Activated naive CD4-positive, alpha-beta T cell treated with anti-CD3 and anti-CD28 coated beads, Interleukin-2, amount 50 U/mL, for 16 hours (primary cell): ENCODE results near the gene PPP1R12A.
"Not testable (repeated sequence)": the region's sequence is repeated elsewhere in the genome, so short reads cannot be mapped to it uniquely, and the experiment has no call there.

Experiments used
- DNase-seq: peaks from one replicate; pipeline ENCODE4 v3.0.0-alpha.2; 2020

Gene PPP1R12A

GRCh38 chr12:79886917-79887519, 47.9 kb downstream of the PPP1R12A start:
- DNase-seq = no peak

GRCh38 chr12:79885911-79886490, 48.9 kb downstream of the PPP1R12A start:
- no peak for DNase-seq

- no peak for DNase-seq
These were observed 50.4 kb downstream of the PPP1R12A start for GRCh38 chr12:79884401-79885006.

- DNase-seq = no peak
These were observed 51.7 kb downstream of the PPP1R12A start for GRCh38 chr12:79883216-79883615.

- no peak for DNase-seq
These were observed 53.5 kb downstream of the PPP1R12A start for GRCh38 chr12:79881351-79881750.

- DNase-seq = not testable (repeated sequence)
These were observed 56.4 kb downstream of the PPP1R12A start for GRCh38 chr12:79878506-79878905.

GRCh38 chr12:79877246-79877645, 57.7 kb downstream of the PPP1R12A start:
- no peak for DNase-seq

- DNase-seq = no peak
These were observed 60.2 kb downstream of the PPP1R12A start for GRCh38 chr12:79874665-79875064.

- DNase-seq = no peak
These were observed 61.7 kb downstream of the PPP1R12A start for GRCh38 chr12:79873201-79873600.

- no peak for DNase-seq
These were observed 63.3 kb downstream of the PPP1R12A start for GRCh38 chr12:79871621-79872020.

GRCh38 chr12:79870916-79871315, 64.0 kb downstream of the PPP1R12A start:
- DNase-seq = no peak

GRCh38 chr12:79859646-79860045, 75.3 kb downstream of the PPP1R12A start:
- no peak for DNase-seq

- DNase-seq = no peak
These were observed 76.4 kb downstream of the PPP1R12A start for GRCh38 chr12:79858518-79858917.

GRCh38 chr12:79857675-79858074, 77.2 kb downstream of the PPP1R12A start:
- no peak for DNase-seq

- DNase-seq = no peak
These were observed 84.1 kb downstream of the PPP1R12A start for GRCh38 chr12:79850610-79851299.

GRCh38 chr12:79848339-79848738, 86.6 kb downstream of the PPP1R12A start:
- no peak for DNase-seq

GRCh38 chr12:79847417-79847816, 87.5 kb downstream of the PPP1R12A start:
- DNase-seq = no peak

- DNase-seq = no peak
These were observed 90.2 kb downstream of the PPP1R12A start for GRCh38 chr12:79844693-79845092.

GRCh38 chr12:79843978-79844377, 90.9 kb downstream of the PPP1R12A start:
- no peak for DNase-seq

- no peak for DNase-seq
These were observed 92.3 kb downstream of the PPP1R12A start for GRCh38 chr12:79842630-79843029.

GRCh38 chr12:79841878-79842265, 93.0 kb downstream of the PPP1R12A start:
- no peak for DNase-seq

- DNase-seq = no peak
These were observed 93.5 kb downstream of the PPP1R12A start for GRCh38 chr12:79841248-79841877.

- no peak for DNase-seq
These were observed 96.5 kb downstream of the PPP1R12A start for GRCh38 chr12:79838359-79838758.

GRCh38 chr12:79837575-79837974, 97.3 kb downstream of the PPP1R12A start:
- no peak for DNase-seq
